ENCODE results near the gene IL3.
"Not testable (repeated sequence)": the region's sequence is repeated elsewhere in the genome, so short reads cannot be mapped to it uniquely, and the experiment has no call there.

The IL3 gene

DNA sequence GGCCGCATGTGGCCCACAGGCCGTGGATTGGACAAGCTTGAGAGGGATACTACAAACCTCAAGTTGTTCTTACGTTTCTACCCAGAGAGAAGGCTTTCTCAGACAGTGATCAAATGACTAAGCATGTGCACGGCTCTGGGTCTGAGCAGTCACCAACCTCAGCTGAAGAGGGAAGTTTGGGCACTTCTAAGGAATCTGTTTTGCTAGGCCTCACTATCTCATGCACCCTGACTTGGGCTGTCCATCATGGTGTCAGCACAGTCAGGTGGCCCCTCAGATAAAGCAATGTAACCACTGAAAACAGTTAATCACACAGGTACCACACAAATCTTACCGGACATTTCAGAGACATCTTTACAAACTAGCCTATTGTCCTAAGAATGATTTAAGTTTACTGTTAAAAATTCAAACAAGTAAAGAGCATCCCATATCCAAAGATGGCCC lies 37.7 kb downstream of the IL3 start:
- DNase-seq: no peak

GRCh38 chr5:132098621-132099020 lies 38.2 kb downstream of the IL3 start:
- no peak for DNase-seq

GRCh38 chr5:132099076-132099748 lies 38.8 kb downstream of the IL3 start:
- DNase-seq: no peak

- DNase-seq: no peak
Measured at GRCh38 chr5:132099905-132100304, 39.5 kb downstream of the IL3 start.

DNA sequence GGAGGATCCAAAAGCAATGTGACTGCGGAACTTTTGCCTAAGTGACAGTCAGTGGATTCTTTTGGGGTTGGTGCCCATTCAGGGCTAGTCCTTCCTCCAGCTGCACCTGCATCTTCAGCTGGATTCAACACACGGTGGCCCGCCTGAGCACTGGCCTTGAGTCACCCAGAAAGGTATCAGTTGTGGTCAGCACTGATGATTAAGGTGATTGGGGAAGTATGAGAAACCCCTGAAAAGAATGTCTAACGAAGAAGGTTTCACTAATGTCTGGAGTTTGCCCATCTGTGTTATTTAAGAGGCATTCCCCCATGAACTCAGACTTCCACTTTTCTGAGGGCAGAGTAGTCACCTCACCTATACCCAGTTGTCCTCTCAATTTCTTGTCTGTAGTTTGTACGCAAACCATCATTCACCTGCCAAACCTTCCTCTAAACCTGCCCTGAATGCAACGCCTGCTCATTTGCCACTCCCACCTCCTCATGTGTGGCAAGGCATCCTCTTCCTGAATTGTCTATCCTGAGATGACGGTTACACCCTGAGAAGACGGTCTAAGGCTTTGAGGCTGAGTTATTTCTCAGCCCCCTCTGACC lies 40.3 kb downstream of the IL3 start:
- DNase-seq: no peak

DNA sequence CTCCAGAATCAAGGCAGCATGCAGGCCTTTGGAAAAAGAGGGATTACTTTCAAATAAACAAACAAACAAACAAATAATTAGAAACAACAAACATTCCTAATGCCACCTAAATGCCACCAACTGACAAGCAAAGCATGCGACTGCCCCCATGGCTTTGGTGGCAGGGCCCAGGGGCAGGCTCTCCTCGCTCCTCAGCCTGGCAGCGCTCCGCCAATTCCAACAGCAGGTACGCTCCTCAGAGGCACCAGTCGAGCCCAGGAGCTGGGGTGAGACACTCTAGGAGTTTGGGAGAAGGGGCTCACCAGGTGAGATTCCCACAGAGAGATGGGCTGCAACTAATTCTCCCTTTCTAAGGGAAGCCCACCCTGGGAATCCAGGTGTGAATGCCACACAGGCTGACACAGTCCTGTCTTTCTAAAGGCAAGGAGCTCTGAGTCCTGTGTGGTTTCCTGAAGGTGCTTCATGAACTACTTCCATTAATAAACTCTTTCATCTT lies 41.0 kb downstream of the IL3 start:
- DNase-seq: no peak

- DNase-seq: no peak
Measured at GRCh38 chr5:132102101-132102701, 41.7 kb downstream of the IL3 start.

DNA sequence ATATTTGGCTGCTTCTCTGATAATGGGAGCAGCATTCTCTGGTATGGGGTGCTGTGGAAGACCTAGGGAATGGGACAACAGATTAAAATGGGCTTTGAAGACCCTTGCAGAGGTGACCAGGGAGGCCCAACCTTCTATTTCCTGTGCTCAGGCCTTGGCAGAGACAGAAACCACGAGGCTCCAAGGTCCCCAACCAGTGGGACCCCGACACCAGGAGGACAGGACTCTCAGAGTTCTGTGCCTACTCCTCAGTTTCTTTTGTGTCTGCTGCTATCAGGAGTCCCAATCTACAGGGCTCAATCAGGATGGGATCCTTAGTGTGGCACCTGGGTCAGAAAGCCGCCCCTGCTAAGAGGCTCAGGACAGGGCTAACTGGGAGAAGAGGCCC lies 42.5 kb downstream of the IL3 start:
- no peak for DNase-seq

DNA sequence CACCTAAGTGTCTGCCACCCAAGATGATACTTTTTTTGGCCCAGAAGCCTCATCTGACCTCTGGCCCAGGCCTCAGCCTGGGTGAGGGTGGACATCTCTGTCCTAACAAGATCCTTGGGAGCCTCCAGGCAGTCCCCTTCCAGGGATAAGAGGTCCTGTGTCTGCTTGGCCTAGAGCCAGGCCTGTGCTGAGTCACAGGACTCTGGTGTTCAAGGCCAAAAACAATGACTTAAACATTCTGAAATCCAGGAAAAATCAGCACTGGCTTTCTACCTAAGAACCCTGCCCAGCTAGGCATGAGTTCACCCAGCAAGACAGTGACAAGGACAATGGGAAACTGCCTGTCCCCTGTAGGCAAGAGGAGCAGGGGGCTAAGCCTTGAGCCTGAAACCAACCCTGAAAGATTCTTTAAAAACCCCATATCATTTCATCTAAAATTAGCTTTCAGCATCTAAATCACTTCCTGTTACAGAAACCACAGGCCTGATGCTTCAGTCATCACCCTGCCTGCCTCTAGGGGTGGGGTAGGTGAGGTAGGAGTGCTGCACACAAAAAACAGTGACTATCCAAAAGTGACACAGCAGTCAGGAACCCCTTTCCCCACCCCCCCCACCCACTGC lies 43.0 kb downstream of the IL3 start:
- DNase-seq: peak; percentile 59

GRCh38 chr5:132103969-132104391 lies 43.5 kb downstream of the IL3 start:
- no peak for DNase-seq

GRCh38 chr5:132104556-132104955 lies 44.1 kb downstream of the IL3 start:
- no peak for DNase-seq

- no peak for DNase-seq
Measured at GRCh38 chr5:132105688-132106087, 45.2 kb downstream of the IL3 start.

DNA sequence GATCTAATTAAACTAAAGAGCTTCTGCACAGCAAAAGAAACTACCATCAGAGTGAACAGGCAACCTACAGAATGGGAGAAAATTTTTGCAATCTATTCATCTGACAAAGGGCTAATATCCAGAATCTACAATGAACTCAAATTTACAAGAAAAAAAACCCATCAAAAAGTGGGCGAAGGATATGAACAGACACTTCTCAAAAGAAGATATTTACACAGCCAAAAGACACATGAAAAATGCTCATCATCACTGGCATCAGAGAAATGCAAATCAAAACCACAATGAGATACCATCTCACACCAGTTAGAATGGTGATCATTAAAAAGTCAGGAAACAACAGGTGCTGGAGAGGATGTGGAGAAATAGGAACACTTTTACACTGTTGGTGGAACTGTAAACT lies 48.0 kb downstream of the IL3 start:
- DNase-seq: not testable (repeated sequence)

- not testable (repeated sequence) for DNase-seq
Measured at GRCh38 chr5:132108957-132109356, 48.5 kb downstream of the IL3 start.

- no peak for DNase-seq
Measured at GRCh38 chr5:132109494-132110053, 49.1 kb downstream of the IL3 start.

GRCh38 chr5:132110195-132110594 lies 49.7 kb downstream of the IL3 start:
- no peak for DNase-seq

GRCh38 chr5:132110930-132111329 lies 50.5 kb downstream of the IL3 start:
- no peak for DNase-seq

- no peak for DNase-seq
Measured at GRCh38 chr5:132112111-132112510, 51.7 kb downstream of the IL3 start.

Data from activated T-cell treated with anti-CD3 and anti-CD28 coated beads for 4 hours (primary cell).